Stimulated activated CD4-positive, alpha-beta T cell treated with anti-CD3 and anti-CD28 coated beads, Interleukin-4, amount 100 ng/mL, for 4 hours (primary cell): Measurements from ENCODE around the gene THEM4.
"Not testable (repeated sequence)": the region's sequence is repeated elsewhere in the genome, so short reads cannot be mapped to it uniquely, and the experiment has no call there.

Experiments
- DNase-seq, 2 experiments: peaks; one replicate each; pipeline ENCODE4 v3.0.0-alpha.2; 2020

THEM4 gene

GRCh38 chr1:151934048-151934493 lies 24.8 kb upstream of the THEM4 start:
- DNase-seq: peak in 1 of 2 experiments; percentile 25

GRCh38 chr1:151924691-151925587 lies 15.6 kb upstream of the THEM4 start:
- DNase-seq: no peak

GRCh38 chr1:151923422-151923821 lies 14.1 kb upstream of the THEM4 start:
- no peak for DNase-seq

GRCh38 chr1:151920149-151920548 lies 10.8 kb upstream of the THEM4 start:
- no peak for DNase-seq

GRCh38 chr1:151918819-151919610 lies 9.7 kb upstream of the THEM4 start:
- no peak for DNase-seq

GRCh38 chr1:151918156-151918555 lies 8.8 kb upstream of the THEM4 start:
- DNase-seq: no peak

GRCh38 chr1:151916726-151917370 lies 7.5 kb upstream of the THEM4 start:
- no peak for DNase-seq

- DNase-seq: no peak
These were observed 5.9 kb upstream of the THEM4 start for GRCh38 chr1:151915061-151915686.

GRCh38 chr1:151914076-151914475 lies 4.8 kb upstream of the THEM4 start:
- no peak for DNase-seq

GRCh38 chr1:151912973-151913372 lies 3.7 kb upstream of the THEM4 start:
- DNase-seq: no peak

- DNase-seq: no peak
These were observed 1.1 kb downstream of the THEM4 start for GRCh38 chr1:151908228-151908691.

- no peak for DNase-seq
These were observed 1.8 kb downstream of the THEM4 start for GRCh38 chr1:151907363-151908139.

GRCh38 chr1:151906324-151906645 lies 3.0 kb downstream of the THEM4 start:
- not testable (repeated sequence) for DNase-seq

- not testable (repeated sequence) for DNase-seq
These were observed 3.6 kb downstream of the THEM4 start for GRCh38 chr1:151905443-151906323.

- peak; percentile 48 to 68 for DNase-seq
These were observed 4.3 kb downstream of the THEM4 start for GRCh38 chr1:151905070-151905442.

- no peak for DNase-seq
These were observed 6.5 kb downstream of the THEM4 start for GRCh38 chr1:151902858-151903257.

GRCh38 chr1:151900804-151901203 lies 8.5 kb downstream of the THEM4 start:
- not testable (repeated sequence) for DNase-seq

- peak; percentile 36 to 39 for DNase-seq
These were observed 10.8 kb downstream of the THEM4 start for GRCh38 chr1:151898519-151898991.

GRCh38 chr1:151897991-151898431 lies 11.3 kb downstream of the THEM4 start:
- DNase-seq: no peak

GRCh38 chr1:151893176-151893924 lies 16.0 kb downstream of the THEM4 start:
- DNase-seq: no peak
